Heart left ventricle (tissue), 16 donors: ENCODE data around the gene DMTF1. TPM values are rescaled to one million over a fixed set of nuclear protein-coding genes. Genes with fewer than 3 reads are reported as not detected.
"Not testable (repeated sequence)": the region's sequence is repeated elsewhere in the genome, so short reads cannot be mapped to it uniquely, and the experiment has no call there.

Experiments used
- ATAC-seq, 4 donors: fragments of 200-7000 bp; cut with Tn5 transposase; one replicate each; pipeline ENCODE4 v1.9.1; 2020 to 2022; ENCODE audit warnings: moderate library complexity in 4 of 4, mild to moderate bottlenecking in 3 of 4, moderate number of reproducible peaks in 1 of 4
- DNase-seq, 5 donors: peaks; one replicate each; pipeline ENCODE4 v3.0.0-alpha.2; 2020
- H3K27ac ChIP-seq, 12 donors: fragments of 200-600 bp; sonication (generic) in 4 of 12; one replicate each; pipeline versions ENCODE4 v1.5.0 to v1.8.0; 2016 to 2022; ENCODE audit warnings: mild to moderate bottlenecking in 2 of 12
- H3K27me3 ChIP-seq, 9 donors: fragments of 200-600 bp; sonication (generic) in 2 of 9; one replicate each; pipeline versions ENCODE4 v1.5.1 to v1.8.0; 2016 to 2022; ENCODE audit warnings: mild to moderate bottlenecking in 3 of 9
- H3K36me3 ChIP-seq, 9 donors: fragments of 200-600 bp; sonication (generic) in 2 of 9; one replicate each; pipeline versions ENCODE4 v1.5.0 to v1.8.0; 2018 to 2022; ENCODE audit warnings: mild to moderate bottlenecking in 2 of 9
- H3K4me1 ChIP-seq, 12 donors: fragments of 200-600 bp; sonication (generic) in 4 of 12; one replicate each; pipeline versions ENCODE4 v1.5.0 to v1.8.0; 2016 to 2022; ENCODE audit warnings: mild to moderate bottlenecking in 3 of 12
- H3K4me3 ChIP-seq, 12 donors: fragments of 200-600 bp; sonication (generic) in 4 of 12; one replicate each; pipeline versions ENCODE4 v1.5.0 to v1.8.0; 2017 to 2022; ENCODE audit warnings: mild to moderate bottlenecking in 9 of 12, moderate library complexity in 4 of 12
- H3K9me3 ChIP-seq, 12 donors: fragments of 200-600 bp; sonication (generic) in 4 of 12; one replicate each; pipeline versions ENCODE4 v1.5.0 to v1.8.0; 2016 to 2022; ENCODE audit warnings: mild to moderate bottlenecking in 1 of 12
- CTCF ChIP-seq, 12 donors: fragments of 200-600 bp; sonication (generic) in 4 of 12; IDR thresholded peaks; one replicate each; pipeline versions ENCODE4 v1.5.0 to v1.8.0; 2018 to 2022; ENCODE audit warnings: antibody characterized with exemption in 12 of 12, mild to moderate bottlenecking in 5 of 12
- POLR2A ChIP-seq, 2 donors: fragments of 450-650 bp; IDR thresholded peaks; one replicate each; pipeline ENCODE4 v1.6.1; 2017; ENCODE audit warnings: antibody characterized with exemption in 2 of 2, mild to moderate bottlenecking in 2 of 2, moderate library complexity in 2 of 2
- WGBS, 4 donors: extraction: QIAGEN DNeasy Blood & Tissue Kit in 2 of 4; methylation state at CpG; one replicate each; pipeline versions ENCODE4 v1.1.5 to v1.1.7; 2013 to 2018; 5-methylcytosine and 5-hydroxymethylcytosine counted together
- intact Hi-C, 10 donors: fragments of 100-400 bp; cut with DNase I; formaldehyde crosslinking; loops; one replicate each; pipeline versions ENCODE4 v1.11.1 to v1.14.2; 2022
- polyA plus RNA-seq, 2 donors: library from polyadenylated mRNA; stranded (reverse); fragments of 200-250 nt; gene quantifications; one replicate each; pipeline ENCODE4 v1.2.3, GENCODE V29; 2013
- total RNA-seq, 9 donors: library from RNA; depleted of rRNA in 2 of 9; stranded (reverse); fragments of >200 nt in 2 of 9; fragmentation: NEBNext Ultra II Directional in 3 of 9; extraction: Animal tissue kit (Norgen Biotek cat#: 25700) in 3 of 9; gene quantifications; one replicate each; pipeline versions ENCODE4 v1.1.0 to v1.2.4, GENCODE V29; 2016 to 2023
- donor health status: ischemic (EF 13 %, LVEDD 7.1; RV severe dilation, severe dysfunction).
- donor health status: healthy with polysubstance abuse.
- donor health status: DM: no; HTN: yes; CAD: no.
- donor health status: DM: no; HTN: no; CAD: no.
- donor health status: ischemic (EF 25% LVEDD 6.9; RV normal size, moderate dysfunction).
- donor health status: ischemic (EF 25% LVEDD 5.7; RV mildly dilated, moderate dysfunction).
- donor health status: healthy.
- donor health status: DM: yes; HTN: yes; CAD: no.
- donor health status: ischemic (EF 35%, LVEDD 5.7; RV mildly dilated, moderate dysfunction).
- donor health status: nonischemic (EF 11% LVEDD 7.7; RV severe dilation, severe dysfunction).
- donor health status: DM: yes; HTN: yes; CAD: no.
- donor health status: PGD.
- donor health status: ischemic (EF 29% LVEDD 5.4; RV normal size, mild dysfunction).
- donor health status: nonischemic (EF 23%, LVEDD 6.1; RV moderate dilation, normal function).

Gene DMTF1
- total and polyA plus RNA-seq, 11 donors: 13.5 to 43.3 (median 21.3) TPM

GRCh38 chr7:87204933-87205332 is 52.7 kb downstream of the DMTF1 start:
- TF ChIP-seq POLR2A (IDR thresholded peaks at IDR 0.05) (no peak), CTCF (IDR thresholded peaks at IDR 0.05) (no peak)
- Histone ChIP-seq H3K9me3 (peaks cover 0 to 31% (median 18%) of the 10 kb centered on the region in 12 donors), H3K27me3 (no peaks in the 10 kb centered on the region), H3K27ac (no peak overlapping the region), H3K4me3 (no peak overlapping the region), H3K36me3 (peaks cover 0 to 4% (median 0%) of the 10 kb centered on the region in 9 donors), H3K4me1 (peaks cover 0 to 28% (median 10%) of the 10 kb centered on the region in 12 donors)
- no peak for DNase-seq
- ATAC-seq: no peak
- intact Hi-C loops: no loop called here
- 65 to 100% (median 75%) methylated on average over 1 to 3 of the region's 3 CpGs for WGBS, 4 donors

GRCh38 chr7:87205701-87206100 is 53.4 kb downstream of the DMTF1 start:
- 89 to 99% (median 95%) methylated on average over 3 of the region's 3 CpGs for WGBS, 4 donors
- H3K27ac ChIP-seq, ATAC-seq, H3K27me3 ChIP-seq, H3K36me3 ChIP-seq, intact Hi-C loops, H3K4me3 ChIP-seq, DNase-seq: not testable (repeated sequence)
- H3K9me3 ChIP-seq: peaks cover 0 to 31% (median 18%) of the 10 kb centered on the region in 12 donors
- peaks cover 0 to 21% (median 10%) of the 10 kb centered on the region in 12 donors for H3K4me1 ChIP-seq

DNA sequence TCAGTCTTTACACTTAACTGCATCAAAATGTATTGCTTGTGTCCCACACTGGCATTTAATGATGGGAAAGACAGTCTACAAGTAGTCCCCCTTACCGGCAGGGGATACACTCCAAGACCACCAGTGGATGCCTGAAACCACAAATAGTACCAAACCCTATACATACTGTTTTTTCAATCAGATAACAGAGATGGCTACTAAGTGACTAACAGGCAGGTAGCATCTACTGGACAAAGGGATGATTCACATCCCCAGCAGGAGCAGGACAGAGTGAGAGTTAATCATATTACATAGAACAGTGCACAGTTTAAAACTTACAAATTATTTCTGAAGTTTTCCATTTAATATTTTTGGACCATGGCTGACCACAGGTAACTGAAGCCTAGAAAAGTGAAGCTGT is 54.1 kb downstream of the DMTF1 start:
- H3K4me3 ChIP-seq: no peak overlapping the region

GRCh38 chr7:87209295-87209924 is 57.2 kb downstream of the DMTF1 start:
- ATAC-seq: no peak
- peaks cover 0 to 31% (median 14%) of the 10 kb centered on the region in 12 donors for H3K4me1 ChIP-seq
- WGBS, 4 donors: 90 to 97% (median 94%) methylated on average over 17 to 18 of the region's 18 CpGs

More for the DNA sequence above, 54.1 kb downstream of the DMTF1 start:
- no peak for ATAC-seq
- no peak overlapping the region for H3K27ac ChIP-seq
- DNase-seq: no peak
- no peak for TF ChIP-seq POLR2A (IDR thresholded peaks at IDR 0.05)
- no peak for TF ChIP-seq CTCF (IDR thresholded peaks at IDR 0.05)
- 95 to 99% (median 95%) methylated on average over 1 of the region's 1 CpG for WGBS, 4 donors
- peaks cover 0 to 5% (median 0%) of the 10 kb centered on the region in 9 donors for H3K36me3 ChIP-seq
- H3K4me1 ChIP-seq: peaks cover 0 to 16% (median 9%) of the 10 kb centered on the region in 12 donors
- no peaks in the 10 kb centered on the region for H3K27me3 ChIP-seq
- H3K9me3 ChIP-seq: peaks cover 0 to 31% (median 18%) of the 10 kb centered on the region in 12 donors
- intact Hi-C loops: no loop called here

More at GRCh38 chr7:87209295-87209924, 57.2 kb downstream of the DMTF1 start:
- Histone ChIP-seq H3K27ac (no peak overlapping the region), H3K27me3 (no peaks in the 10 kb centered on the region), H3K4me3 (no peak overlapping the region), H3K9me3 (peaks cover 0 to 26% (median 18%) of the 10 kb centered on the region in 12 donors), H3K36me3 (peaks cover 0 to 5% (median 0%) of the 10 kb centered on the region in 9 donors)
- intact Hi-C loops: no loop called here
- no peak for TF ChIP-seq CTCF (IDR thresholded peaks at IDR 0.05)
- no peak for TF ChIP-seq POLR2A (IDR thresholded peaks at IDR 0.05)
- no peak for DNase-seq
